Measurements from ENCODE around the gene UTP25. TPM values are rescaled to one million over a fixed set of nuclear protein-coding genes. Genes with fewer than 3 reads are reported as not detected.

The UTP25 gene
- total RNA-seq, 1 experiment from 2014 or later, result 19.1 TPM

DNA sequence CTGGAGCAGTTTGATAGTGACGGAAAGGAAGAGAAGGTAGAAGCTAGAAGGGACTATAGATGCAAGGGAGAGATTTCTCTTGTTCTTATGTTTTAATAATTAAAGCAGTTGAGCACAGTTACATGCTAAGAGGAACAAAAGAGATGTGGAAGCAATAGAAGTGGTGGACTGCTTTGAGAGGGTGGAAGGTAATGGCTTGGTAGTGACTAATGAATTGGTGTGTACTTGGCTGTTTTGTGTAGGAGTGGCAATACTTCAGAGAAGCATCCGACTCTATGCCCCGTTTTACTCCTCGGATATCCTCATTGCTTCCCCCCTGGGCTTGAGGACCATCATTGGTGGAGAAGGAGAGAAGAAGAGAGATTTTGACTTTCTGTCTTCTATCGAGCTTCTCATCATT is 12.8 kb downstream of the UTP25 start:
- H3K36me3 Mint-ChIP-seq (ENCODE audit: insufficient read depth, unreplicated experiment), result peaks cover 69% of the 10 kb centered on the region
- H3K27ac Mint-ChIP-seq (ENCODE audit: unreplicated experiment), result peak overlapping the region; percentile 96
- TF ChIP-seq, protein P1, sequence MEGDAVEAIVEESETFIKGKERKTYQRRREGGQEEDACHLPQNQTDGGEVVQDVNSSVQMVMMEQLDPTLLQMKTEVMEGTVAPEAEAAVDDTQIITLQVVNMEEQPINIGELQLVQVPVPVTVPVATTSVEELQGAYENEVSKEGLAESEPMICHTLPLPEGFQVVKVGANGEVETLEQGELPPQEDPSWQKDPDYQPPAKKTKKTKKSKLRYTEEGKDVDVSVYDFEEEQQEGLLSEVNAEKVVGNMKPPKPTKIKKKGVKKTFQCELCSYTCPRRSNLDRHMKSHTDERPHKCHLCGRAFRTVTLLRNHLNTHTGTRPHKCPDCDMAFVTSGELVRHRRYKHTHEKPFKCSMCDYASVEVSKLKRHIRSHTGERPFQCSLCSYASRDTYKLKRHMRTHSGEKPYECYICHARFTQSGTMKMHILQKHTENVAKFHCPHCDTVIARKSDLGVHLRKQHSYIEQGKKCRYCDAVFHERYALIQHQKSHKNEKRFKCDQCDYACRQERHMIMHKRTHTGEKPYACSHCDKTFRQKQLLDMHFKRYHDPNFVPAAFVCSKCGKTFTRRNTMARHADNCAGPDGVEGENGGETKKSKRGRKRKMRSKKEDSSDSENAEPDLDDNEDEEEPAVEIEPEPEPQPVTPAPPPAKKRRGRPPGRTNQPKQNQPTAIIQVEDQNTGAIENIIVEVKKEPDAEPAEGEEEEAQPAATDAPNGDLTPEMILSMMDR (IDR thresholded peaks at IDR 0.05; ENCODE audit: unreplicated experiment), result no peak
- CTCF ChIA-PET, result interaction anchor here (0.6 to 1.5 kb wide), 5 partner anchors 10 to 91 kb away, joined by 3 to 6 read pairs (median 3); no protein-coding TSS in a partner anchor
- BruUV-seq (replicated peaks), result no TSS peak
- no peaks in the 10 kb centered on the region for H3K27me3 Mint-ChIP-seq (ENCODE audit: unreplicated experiment)
- peak overlapping the region; percentile 37 for H3K4me3 Mint-ChIP-seq (ENCODE audit: low read depth, unreplicated experiment)
- H3K9me3 Mint-ChIP-seq (ENCODE audit: low read depth, unreplicated experiment), result no peaks in the 10 kb centered on the region
- H3K4me1 Mint-ChIP-seq (ENCODE audit: low read depth, unreplicated experiment), result peaks cover 30% of the 10 kb centered on the region
- intact Hi-C loops (cut with micrococcal nuclease; ENCODE audit: unreplicated experiment), result no loop called here
- DNase-seq, result no peak

GRCh38 chr1:209844695-209845407 is 17.1 kb downstream of the UTP25 start:
- intact Hi-C loops (cut with micrococcal nuclease; ENCODE audit: unreplicated experiment), result no loop called here
- BruUV-seq (replicated peaks), result no TSS peak
- H3K27me3 Mint-ChIP-seq (ENCODE audit: unreplicated experiment), result no peaks in the 10 kb centered on the region
- no peak overlapping the region for H3K4me3 Mint-ChIP-seq (ENCODE audit: low read depth, unreplicated experiment)
- no peak overlapping the region for H3K27ac Mint-ChIP-seq (ENCODE audit: unreplicated experiment)
- peaks cover 10% of the 10 kb centered on the region for H3K4me1 Mint-ChIP-seq (ENCODE audit: low read depth, unreplicated experiment)
- no peaks in the 10 kb centered on the region for H3K9me3 Mint-ChIP-seq (ENCODE audit: low read depth, unreplicated experiment)
- DNase-seq, result no peak
- TF ChIP-seq, protein P1 (IDR thresholded peaks at IDR 0.05; ENCODE audit: unreplicated experiment), result no peak
- peaks cover 52% of the 10 kb centered on the region for H3K36me3 Mint-ChIP-seq (ENCODE audit: insufficient read depth, unreplicated experiment)
- CTCF ChIA-PET, result interaction anchor here (0.7 to 1.6 kb wide), 2 partner anchors 17 to 276 kb away, joined by 3 to 5 read pairs; partner anchors contain the start of gene UTP25

DNA sequence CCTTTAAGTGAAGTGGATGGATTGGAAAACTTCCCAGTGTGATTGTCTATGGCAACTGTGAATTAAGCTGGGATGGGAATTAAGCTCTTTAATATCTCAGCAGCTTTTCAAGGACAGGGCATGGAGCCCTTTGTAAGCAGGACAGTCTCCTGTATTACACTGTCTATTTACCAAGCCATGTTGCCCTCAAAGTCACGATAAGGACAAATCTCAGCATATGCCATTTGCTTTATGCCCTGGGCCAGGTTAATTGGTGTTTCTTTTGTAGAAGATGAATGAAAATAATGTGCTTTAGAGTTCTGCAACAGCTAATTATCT is 17.6 kb downstream of the UTP25 start:
- no peak overlapping the region for H3K27ac Mint-ChIP-seq (ENCODE audit: unreplicated experiment)
- CTCF ChIA-PET, result interaction anchor here (0.7 to 1.6 kb wide), 2 partner anchors 18 to 276 kb away, joined by 3 to 5 read pairs; partner anchors contain the start of gene UTP25
- no peaks in the 10 kb centered on the region for H3K9me3 Mint-ChIP-seq (ENCODE audit: low read depth, unreplicated experiment)
- TF ChIP-seq, protein P1 (IDR thresholded peaks at IDR 0.05; ENCODE audit: unreplicated experiment), result no peak
- H3K36me3 Mint-ChIP-seq (ENCODE audit: insufficient read depth, unreplicated experiment), result peaks cover 46% of the 10 kb centered on the region
- peaks cover 5% of the 10 kb centered on the region for H3K4me1 Mint-ChIP-seq (ENCODE audit: low read depth, unreplicated experiment)
- DNase-seq, result no peak
- no TSS peak for BruUV-seq (replicated peaks)
- intact Hi-C loops (cut with micrococcal nuclease; ENCODE audit: unreplicated experiment), result no loop called here
- H3K27me3 Mint-ChIP-seq (ENCODE audit: unreplicated experiment), result no peaks in the 10 kb centered on the region
- no peak overlapping the region for H3K4me3 Mint-ChIP-seq (ENCODE audit: low read depth, unreplicated experiment)

- Mint-ChIP-seq H3K27ac (ENCODE audit: unreplicated experiment) (no peak overlapping the region), H3K36me3 (ENCODE audit: insufficient read depth, unreplicated experiment) (peaks cover 52% of the 10 kb centered on the region), H3K4me3 (ENCODE audit: low read depth, unreplicated experiment) (no peak overlapping the region), H3K4me1 (ENCODE audit: low read depth, unreplicated experiment) (no peaks in the 10 kb centered on the region), H3K9me3 (ENCODE audit: low read depth, unreplicated experiment) (no peaks in the 10 kb centered on the region), H3K27me3 (ENCODE audit: unreplicated experiment) (no peaks in the 10 kb centered on the region)
- CTCF ChIA-PET, result interaction anchor here (1.0 kb wide), 2 partner anchors 11 to 143 kb away, joined by 3 to 4 read pairs; no protein-coding TSS in a partner anchor
- DNase-seq, result no peak
- intact Hi-C loops (cut with micrococcal nuclease; ENCODE audit: unreplicated experiment), result no loop called here
- BruUV-seq (replicated peaks), result no TSS peak
- TF ChIP-seq, protein P1 (IDR thresholded peaks at IDR 0.05; ENCODE audit: unreplicated experiment), result no peak
Observed at GRCh38 chr1:209849388-209849787, 21.6 kb downstream of the UTP25 start.
